K562 (cell line): ENCODE results near the gene NELFA. TPM values are rescaled to one million over a fixed set of nuclear protein-coding genes. Genes with fewer than 3 reads are reported as not detected.

ENCODE experiments used
- ATAC-seq: fragments of 200-7000 bp; cut with Tn5 transposase; 3 replicates; pipeline ENCODE4 v1.9.1; 2020; ENCODE audit warnings: moderate library complexity
- BruUV-seq: library from RNA; stranded (reverse); fragments of 400-500 nt; replicated peaks from 2 replicates; lab custom pipeline; 2021; lab: Mats Ljungman, UMichigan
- CTCF ChIA-PET: fragments of 300-600 bp; formaldehyde crosslinking; extraction: SDS; loops from one replicate; lab custom pipeline; 2021; ENCODE audit warnings: low intra/inter-chr PET ratio; lab: Yijun Ruan, JAX
- POLR2A ChIA-PET: fragments of 300-600, 350-650 bp; sonication (Branson Sonifier 250); formaldehyde crosslinking; extraction: SDS; loops from one replicate; lab custom pipeline; 2021; ENCODE audit warnings: antibody characterized with exemption, inconsistent platforms; lab: Yijun Ruan, JAX
- DNase-seq, 4 experiments: peaks; one replicate each; pipeline versions ENCODE4 v3.0.0 to v3.0.0-alpha.2; 2011 to 2018; ENCODE audit warnings: low spot score in 3 of 4, mixed read lengths in 3 of 4; ENCODE audit errors: extremely low read depth in 1 of 4
- FAIRE-seq: peaks from 2 replicates; lab custom pipeline; 2011; peaks lifted over from hg19 to GRCh38; lab: Jason Lieb, UNC
- H2AFZ ChIP-seq: 2 replicates; pipeline ENCODE4 v1.6.0; 2011; ENCODE audit warnings: low read depth, low read length, control low read depth, inconsistent platforms
- H3K27ac ChIP-seq: fragments of 200-600 bp; 3 replicates; pipeline ENCODE4 v1.8.0; 2011; ENCODE audit warnings: low read depth, mild to moderate bottlenecking, control low read depth, inconsistent platforms, low read length, moderate library complexity, mixed read lengths; ENCODE audit errors: extremely low read depth
- H3K27me3 ChIP-seq, 2 experiments: fragments of 300-600 bp in 1 of 2; 2 replicates in 1 of 2; 3 replicates in 1 of 2; pipeline versions ENCODE4 v1.6.0 to v1.8.0; 2011; ENCODE audit warnings: inconsistent platforms in 2 of 2, low read length in 2 of 2, mild to moderate bottlenecking in 1 of 2, mixed read lengths in 1 of 2, moderate library complexity in 1 of 2; ENCODE audit not compliant: control insufficient read depth in 2 of 2, insufficient read depth in 2 of 2
- H3K36me3 ChIP-seq: fragments of 300-600 bp; 3 replicates; pipeline ENCODE4 v1.8.0; 2011; ENCODE audit warnings: mild to moderate bottlenecking, low read length, inconsistent platforms; ENCODE audit not compliant: control insufficient read depth, insufficient read depth
- H3K4me1 ChIP-seq, 2 experiments: fragments of 200-600 bp in 1 of 2; replicated peaks in 1 of 2; 2 replicates in 1 of 2; 3 replicates in 1 of 2; pipeline versions ENCODE4 v1.5.1 to v1.8.0; 2011; ENCODE audit warnings: inconsistent platforms in 2 of 2, low read length in 2 of 2, mild to moderate bottlenecking in 1 of 2, mixed read lengths in 1 of 2, moderate library complexity in 1 of 2; ENCODE audit not compliant: control insufficient read depth in 2 of 2, insufficient read depth in 2 of 2
- H3K4me2 ChIP-seq: 2 replicates; pipeline ENCODE4 v1.6.1; 2011; ENCODE audit warnings: low read length, control low read depth, inconsistent platforms, mixed read lengths; ENCODE audit not compliant: insufficient read depth
- H3K4me3 ChIP-seq: fragments of 200-600 bp; sonication (generic), shearing (Covaris generic); 2 replicates; pipeline ENCODE4 v1.5.1; 2016; ENCODE audit warnings: control low read depth, inconsistent platforms
- H3K79me2 ChIP-seq: fragments of 200-600 bp; 3 replicates; pipeline ENCODE4 v1.8.0; 2011; ENCODE audit warnings: low read length, inconsistent platforms; ENCODE audit not compliant: control insufficient read depth, insufficient read depth
- H3K9ac ChIP-seq, 2 experiments: 2 replicates each; pipeline versions ENCODE4 v1.6.0 to v1.6.1; 2011; ENCODE audit warnings: low read depth in 2 of 2, low read length in 2 of 2, control low read depth in 1 of 2, inconsistent platforms in 1 of 2, mild to moderate bottlenecking in 1 of 2, mixed read lengths in 1 of 2; ENCODE audit not compliant: insufficient read depth in 1 of 2
- H3K9me1 ChIP-seq: one replicate; pipeline ENCODE4 v1.6.0; 2011; ENCODE audit warnings: inconsistent platforms, mild to moderate bottlenecking, low read length, moderate library complexity; ENCODE audit not compliant: control insufficient read depth, insufficient read depth
- H3K9me3 ChIP-seq: replicated peaks from 2 replicates; pipeline ENCODE4 v1.5.1; 2011; ENCODE audit warnings: low read depth, low read length, inconsistent platforms; ENCODE audit not compliant: control insufficient read depth, insufficient read depth
- H4K20me1 ChIP-seq: replicated peaks from 2 replicates; pipeline ENCODE4 v1.6.1; 2011; ENCODE audit warnings: low read length, inconsistent platforms, mixed read lengths; ENCODE audit not compliant: control insufficient read depth, insufficient read depth
- ATF6 ChIP-seq: sonication (generic); formaldehyde crosslinking; IDR thresholded peaks from 2 replicates; pipeline ENCODE4 v1.4.0; 2020; ENCODE audit warnings: mild to moderate bottlenecking, missing genetic modification reagents
- CSDE1 ChIP-seq, 2 experiments: fragments of 450-650 bp; IDR thresholded peaks; 2 replicates each; pipeline ENCODE4 v1.6.1; 2016; ENCODE audit warnings: mild to moderate bottlenecking in 1 of 2
- ELF4 ChIP-seq: fragments of 450-650 bp; formaldehyde crosslinking; IDR thresholded peaks from 2 replicates; pipeline ENCODE4 v1.4.0; 2022; ENCODE audit warnings: missing genetic modification characterization
- HLTF ChIP-seq: fragments of 450-650 bp; IDR thresholded peaks from 2 replicates; pipeline ENCODE4 v1.6.1; 2016
- NR0B1 ChIP-seq: fragments of 450-650 bp; IDR thresholded peaks from one replicate; pipeline ENCODE4 v1.6.1; 2018; ENCODE audit warnings: mild to moderate bottlenecking, moderate library complexity; ENCODE audit not compliant: partially characterized antibody
- PKNOX1 ChIP-seq: fragments of 450-650 bp; IDR thresholded peaks from 2 replicates; pipeline ENCODE4 v1.6.1; 2016
- RBM22 ChIP-seq: fragments of 200-400 bp; formaldehyde crosslinking; IDR thresholded peaks from 2 replicates; pipeline ENCODE4 v1.6.1; 2018; ENCODE audit warnings: low read length, low read depth; ENCODE audit not compliant: poor library complexity, severe bottlenecking
- SMAD3 ChIP-seq: fragments of 450-650 bp; formaldehyde crosslinking; conservative IDR thresholded peaks from 2 replicates; pipeline ENCODE4 v1.4.0; 2020; ENCODE audit warnings: mild to moderate bottlenecking
- ZNF583 ChIP-seq: fragments of 250-450 bp; sonication (Bioruptor Pico); IDR thresholded peaks from 2 replicates; pipeline ENCODE4 v1.4.0; 2020
- WGBS: fragments of 100-300 bp; shearing (Covaris generic); methylation state at CpG from one replicate; pipeline ENCODE4 v1.1.6; 2016; ENCODE audit warnings: low coverage, mixed read lengths; ENCODE audit not compliant: insufficient coverage; ENCODE audit errors: missing lambda C conversion rate; 5-methylcytosine and 5-hydroxymethylcytosine counted together
- in situ Hi-C: fragments of 300-500 bp; cut with MboI; formaldehyde crosslinking; loops from 4 replicates; pipeline ENCODE4 v1.15.0; 2018; ENCODE audit warnings: inconsistent platforms, mixed read lengths
- intact Hi-C: fragments of 100-400 bp; cut with micrococcal nuclease; formaldehyde crosslinking; loops from 2 replicates; pipeline ENCODE4 v1.14.2; 2022
- polyA plus RNA-seq, 8 experiments: library from polyadenylated mRNA; depleted of rRNA in 4 of 8; stranded (reverse) in 5 of 8; unstranded in 3 of 8; fragments of >200 nt; fragmentation: Nextera tagmentation in 2 of 8; fragmentation: Illumina TruSeq in 1 of 8; extraction: Ambion mirVana in 2 of 8; extraction: Trizol in 1 of 8; gene quantifications; 2 replicates each; pipeline versions ENCODE4 v1.2.1 to v1.2.3, GENCODE V29; 2011 to 2014; ENCODE audit warnings: inconsistent platforms in 1 of 8, missing spikeins in 1 of 8
- total RNA-seq, 7 experiments: library from RNA; depleted of rRNA in 6 of 7; stranded (reverse); fragments of >200 nt in 6 of 7; fragmentation: Illumina TruSeq in 2 of 7; extraction: Trizol in 2 of 7; gene quantifications; 2 replicates each; pipeline versions ENCODE4 v1.2.1 to v1.2.3, GENCODE V29; 2011 to 2021; ENCODE audit warnings: low replicate concordance in 1 of 7

The NELFA gene
- total and polyA plus RNA-seq, 9 of the 15 experiments (the other 6 are each of a cell fraction or from before 2014, with no cell fraction given), result 0.76 to 59.6 (median 14.8) TPM

GRCh38 chr4:1975391-1975801, 33.4 kb downstream of the NELFA start:
- no peak for FAIRE-seq
- Histone ChIP-seq H3K27ac (no peak overlapping the region), H2AFZ (no peak overlapping the region), H3K4me3 (no peak overlapping the region), H3K9me3 (no peaks in the 10 kb centered on the region), H3K4me1 (peaks cover 0 to under 1% of the 10 kb centered on the region in 2 experiments; a peak in 1 of 5 replicates), H3K79me2 (no peaks in the 10 kb centered on the region), H3K36me3 (peaks cover 97% of the 10 kb centered on the region; the same call in 2 of the 3 replicates), H3K9ac (no peak overlapping the region), H3K9me1 (no peaks in the 10 kb centered on the region), H4K20me1 (peaks cover under 1% of the 10 kb centered on the region), H3K27me3 (no peaks in the 10 kb centered on the region), H3K4me2 (no peak overlapping the region)
- no peak for ATAC-seq
- CTCF ChIA-PET, result no interaction called here
- TF ChIP-seq RBM22, result peak; percentile 53
- TF ChIP-seq SMAD3 (CRISPR knock-in tag), result no peak
- BruUV-seq, result no TSS peak
- WGBS, result 93% methylated on average over 14 of the region's 14 CpGs
- intact Hi-C loops, result no loop called here
- in situ Hi-C loops, result no loop called here
- POLR2A ChIA-PET, result no interaction called here
- no peak for DNase-seq

- BruUV-seq, result no TSS peak
- Histone ChIP-seq H3K27ac (no peak overlapping the region), H2AFZ (no peak overlapping the region), H3K9me1 (no peaks in the 10 kb centered on the region), H3K79me2 (no peaks in the 10 kb centered on the region), H3K4me3 (no peak overlapping the region), H3K36me3 (peaks cover 97% of the 10 kb centered on the region; the same call in 2 of the 3 replicates), H3K9ac (no peak overlapping the region), H4K20me1 (no peaks in the 10 kb centered on the region; the same call in 1 of the 2 replicates), H3K9me3 (no peaks in the 10 kb centered on the region), H3K27me3 (no peaks in the 10 kb centered on the region), H3K4me1 (no peaks in the 10 kb centered on the region), H3K4me2 (no peak overlapping the region)
- in situ Hi-C loops (no loop called here), intact Hi-C loops (no loop called here)
- no peak for FAIRE-seq
- WGBS, result 94% methylated on average over 8 of the region's 8 CpGs
- CTCF ChIA-PET, result no interaction called here
- POLR2A ChIA-PET, result interaction anchor here (0.9 kb wide), 1 partner anchor 141 kb away, joined by 3 read pairs; no protein-coding TSS in a partner anchor
- no peak for ATAC-seq
- DNase-seq, result no peak
- TF ChIP-seq CSDE1 (IDR thresholded peaks at IDR 0.05) (no peak), NR0B1 (no peak), ZNF583 (CRISPR knock-in tag) (no peak), PKNOX1 (no peak), HLTF (no peak), ATF6 (no peak), ELF4 (no peak)
These were observed 33.9 kb downstream of the NELFA start for GRCh38 chr4:1974840-1975239.
